AG10803 (cell line): ENCODE measurements around the gene EMP1.
A peak's percentile ranks its signal among the peaks of the same experiment; 100 is the strongest.

Experiments
- DNase-seq: peaks from one replicate; pipeline ENCODE4 v3.0.0; 2010; ENCODE audit warnings: low read depth
- H3K4me3 ChIP-seq: 2 replicates; pipeline ENCODE4 v1.5.1; 2011; ENCODE audit warnings: mild to moderate bottlenecking, low read length, control low read depth
- CTCF ChIP-seq: conservative IDR thresholded peaks from 2 replicates; pipeline ENCODE4 v1.5.1; 2011; ENCODE audit warnings: mild to moderate bottlenecking, low read length, control low read depth, inconsistent platforms

EMP1 gene

DNA sequence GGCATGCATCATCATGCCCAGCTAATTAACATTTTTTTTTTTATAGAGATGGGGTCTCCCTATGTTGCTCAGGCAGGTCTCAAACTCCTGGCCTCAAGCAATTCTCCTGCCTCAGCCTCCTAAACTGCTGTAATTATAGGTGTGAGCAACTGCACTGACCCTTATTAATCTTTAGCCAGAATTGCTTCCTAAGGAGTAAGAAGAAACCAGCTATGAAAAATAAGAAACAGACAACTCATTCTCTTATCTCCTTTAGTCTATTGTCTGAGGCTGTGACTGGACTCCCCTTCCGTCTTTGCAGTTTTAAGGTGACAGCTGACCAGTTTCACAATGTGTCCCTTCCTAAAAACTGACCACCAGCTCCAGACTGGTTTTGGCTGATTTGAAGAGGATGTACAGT is 52.4 kb downstream of the EMP1 start:
- H3K4me3 ChIP-seq: no peak overlapping the region
- no peak for DNase-seq
- no peak for TF ChIP-seq CTCF

DNA sequence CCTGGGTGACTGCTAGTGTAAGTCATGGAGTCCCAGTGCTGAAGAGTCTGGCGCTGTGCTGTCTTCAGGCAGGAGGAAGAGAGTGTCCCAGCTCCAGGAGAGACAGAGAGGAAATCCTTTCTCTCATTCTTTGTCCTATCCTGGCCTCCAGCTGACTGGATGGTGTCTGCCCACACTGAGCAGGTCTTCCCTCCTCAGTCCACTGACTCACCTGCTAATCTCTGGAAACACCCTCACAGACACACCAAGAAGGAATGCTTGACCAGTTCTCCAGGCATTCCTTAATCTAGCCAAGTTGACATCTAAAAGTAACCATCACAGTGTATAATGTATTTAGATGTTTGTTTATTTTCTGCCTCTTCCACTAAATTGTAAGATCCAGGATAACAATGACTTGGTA is 53.9 kb downstream of the EMP1 start:
- no peak for TF ChIP-seq CTCF
- DNase-seq: peak; percentile 62
- H3K4me3 ChIP-seq: no peak overlapping the region

DNA sequence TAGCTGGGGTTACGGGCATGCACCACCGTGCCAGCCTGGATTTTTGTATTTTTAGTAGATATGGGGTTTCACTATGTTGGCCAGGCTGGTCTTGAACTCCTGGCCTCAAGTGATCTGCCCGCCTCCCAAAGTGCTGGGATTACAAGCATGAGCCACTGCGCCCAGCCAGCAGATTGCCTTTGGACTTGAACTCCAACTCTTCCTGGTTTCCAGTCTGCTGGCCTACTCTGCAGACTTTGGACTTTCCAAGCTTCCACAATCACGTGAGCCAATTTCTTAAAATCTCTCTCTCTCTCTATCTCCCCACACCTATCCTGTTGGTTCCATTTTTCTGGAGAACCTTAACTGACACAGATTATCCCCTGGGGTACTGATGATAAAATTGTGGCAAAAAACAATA is 55.0 kb downstream of the EMP1 start:
- no peak overlapping the region for H3K4me3 ChIP-seq
- no peak for DNase-seq
- no peak for TF ChIP-seq CTCF

DNA sequence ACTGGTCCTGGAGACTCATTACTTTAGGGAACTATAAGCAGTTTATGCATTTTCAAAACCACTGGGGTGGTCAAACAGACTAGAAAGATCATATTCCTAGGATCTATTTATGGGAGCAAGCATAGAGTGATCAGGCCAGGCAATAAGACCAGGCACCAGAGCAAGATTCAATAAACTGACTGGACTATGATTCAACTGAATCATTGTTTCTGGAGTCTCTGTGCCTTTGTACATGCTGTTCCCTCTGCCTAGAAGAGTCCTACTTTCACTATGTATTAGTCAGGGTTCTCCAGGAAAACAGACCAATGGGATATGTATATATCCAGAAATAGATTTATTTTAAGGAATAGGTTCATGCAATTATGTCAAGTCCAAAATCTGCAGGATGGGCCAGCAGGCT is 55.5 kb downstream of the EMP1 start:
- no peak overlapping the region for H3K4me3 ChIP-seq
- no peak for DNase-seq

DNA sequence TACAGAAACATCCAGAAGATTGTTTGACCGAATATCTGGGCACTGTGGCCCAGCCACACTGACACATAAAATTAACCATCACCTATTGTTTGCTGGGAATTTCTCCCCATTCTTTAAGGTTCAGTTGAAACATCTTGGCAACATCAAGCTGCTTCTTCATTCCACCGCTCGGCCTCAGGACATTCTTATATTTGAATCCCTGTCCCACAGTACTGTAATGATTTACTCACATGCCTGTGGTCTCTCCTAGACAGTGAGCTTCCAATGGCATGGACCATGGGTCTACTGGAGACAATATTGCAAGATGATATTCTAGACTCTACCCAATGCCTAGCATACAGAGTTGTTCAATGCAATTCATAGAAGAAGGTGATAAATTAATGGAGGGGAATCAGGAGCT is 56.1 kb downstream of the EMP1 start:
- no peak for DNase-seq
- no peak overlapping the region for H3K4me3 ChIP-seq
- TF ChIP-seq CTCF: no peak

More for the DNA sequence above, 55.5 kb downstream of the EMP1 start:
- TF ChIP-seq CTCF: no peak

GRCh38 chr12:13253966-13254760 is 57.6 kb downstream of the EMP1 start:
- DNase-seq: no peak
- no peak overlapping the region for H3K4me3 ChIP-seq
- no peak for TF ChIP-seq CTCF
